ENCODE measurements around the gene GGCX.
"Not testable (repeated sequence)": the region's sequence is repeated elsewhere in the genome, so short reads cannot be mapped to it uniquely, and the experiment has no call there.

Gene GGCX

DNA sequence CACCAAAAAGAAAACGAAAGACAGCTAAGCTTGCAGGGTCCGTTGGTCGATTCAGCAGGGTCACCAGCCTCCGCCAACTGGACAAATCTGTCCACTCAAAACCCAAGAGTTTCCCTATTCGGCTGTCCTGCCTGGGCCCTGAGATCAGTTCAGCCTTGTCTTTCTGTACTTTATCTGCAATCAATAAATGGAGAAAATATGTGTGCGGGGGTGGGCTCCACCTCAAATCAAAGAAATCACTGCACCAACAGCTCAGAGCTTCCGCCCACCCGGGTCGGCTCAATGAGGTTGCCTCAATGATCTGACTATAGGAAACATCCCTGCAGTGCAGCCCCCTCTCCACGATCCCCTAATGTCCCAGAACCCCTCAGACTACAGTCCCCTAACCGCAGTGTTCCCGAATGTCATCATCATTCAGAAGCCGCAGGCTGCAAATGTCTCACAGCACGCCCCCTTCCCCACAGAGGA is 447 bp downstream of the GGCX start:
- no peak for DNase-seq

DNA sequence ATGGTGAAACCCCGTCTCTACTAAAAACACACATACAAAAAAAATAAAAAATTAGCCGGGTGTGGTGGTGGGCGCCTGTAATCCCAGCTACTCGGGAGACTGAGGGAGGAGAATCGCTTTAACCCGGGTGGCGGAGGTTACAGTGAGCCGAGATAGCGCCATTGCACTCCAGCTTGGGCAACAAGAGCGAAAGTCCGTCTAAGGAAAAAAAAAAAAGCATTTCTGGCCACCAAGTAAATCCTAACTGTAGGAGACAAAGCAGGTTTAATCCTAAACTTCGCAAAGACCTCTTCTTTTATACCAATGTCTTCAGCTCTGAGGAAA is 928 bp downstream of the GGCX start:
- DNase-seq = not testable (repeated sequence)

DNA sequence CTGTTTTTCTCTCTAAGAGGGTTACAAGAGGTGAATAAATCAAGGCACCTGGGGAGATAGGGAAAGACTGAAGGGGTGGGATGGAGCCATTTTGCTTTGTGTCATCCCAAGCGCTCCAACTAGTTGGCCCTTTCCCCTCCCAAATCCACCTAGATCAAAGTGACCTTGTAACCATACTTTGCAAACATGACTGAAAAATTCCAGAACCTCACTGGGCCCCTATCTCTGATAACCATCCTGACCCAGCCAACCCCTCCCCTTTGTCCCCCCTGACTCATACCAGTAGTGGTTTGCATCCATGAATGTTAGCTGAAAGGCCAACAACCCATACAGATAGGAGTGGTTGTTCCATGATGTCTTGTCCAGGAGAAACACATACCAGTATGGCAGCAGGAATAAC is 3.1 kb downstream of the GGCX start:
- no peak for DNase-seq

DNA sequence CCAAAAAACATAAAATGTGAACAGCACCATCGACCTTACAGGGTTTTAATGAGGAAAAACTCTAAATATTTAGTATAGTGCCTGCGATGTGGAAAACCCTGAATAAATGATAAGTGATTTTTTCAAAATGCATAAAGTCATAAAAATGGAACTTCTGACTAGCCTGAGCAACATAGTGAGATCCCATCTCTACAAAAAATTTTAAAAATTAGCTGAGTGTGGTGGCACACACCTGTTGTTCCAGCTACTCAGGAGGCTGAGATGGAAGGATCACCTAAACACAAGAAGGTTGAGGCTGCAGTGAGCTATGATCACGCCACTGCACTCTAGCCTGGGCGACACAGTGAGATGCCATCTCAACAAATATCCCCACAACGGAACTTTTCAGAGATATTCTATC is 4.2 kb downstream of the GGCX start:
- DNase-seq = no peak

DNA sequence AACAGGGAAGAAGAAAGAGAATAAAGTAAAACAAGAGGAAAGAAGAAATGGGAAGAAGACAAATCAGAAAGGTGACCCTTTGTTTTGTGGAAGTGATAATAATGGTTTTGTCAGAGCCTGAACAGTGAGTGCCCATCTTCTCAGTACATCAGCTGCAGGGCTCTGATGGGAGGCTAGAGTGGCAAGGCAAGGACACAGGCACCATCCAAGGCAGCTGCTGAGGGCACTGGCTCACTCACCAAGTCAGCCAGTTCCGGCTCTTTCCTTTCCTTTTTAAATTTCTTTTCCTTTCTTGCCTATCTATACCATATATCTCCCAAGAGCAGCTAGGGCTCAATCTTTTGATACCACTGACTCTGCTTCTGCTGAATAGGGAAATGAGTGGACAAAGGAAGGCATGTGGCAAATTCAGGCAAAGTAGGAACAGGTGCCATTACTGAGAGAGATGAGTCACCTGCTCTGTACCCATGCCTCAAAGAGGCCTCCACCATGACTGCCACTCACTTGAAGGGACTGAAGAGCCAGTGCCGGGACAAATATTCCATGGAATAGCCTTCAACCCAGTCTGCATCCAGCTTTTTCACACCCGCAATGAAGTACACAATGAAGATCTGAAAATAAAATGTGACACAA is 6.2 kb downstream of the GGCX start:
- DNase-seq = no peak

DNA sequence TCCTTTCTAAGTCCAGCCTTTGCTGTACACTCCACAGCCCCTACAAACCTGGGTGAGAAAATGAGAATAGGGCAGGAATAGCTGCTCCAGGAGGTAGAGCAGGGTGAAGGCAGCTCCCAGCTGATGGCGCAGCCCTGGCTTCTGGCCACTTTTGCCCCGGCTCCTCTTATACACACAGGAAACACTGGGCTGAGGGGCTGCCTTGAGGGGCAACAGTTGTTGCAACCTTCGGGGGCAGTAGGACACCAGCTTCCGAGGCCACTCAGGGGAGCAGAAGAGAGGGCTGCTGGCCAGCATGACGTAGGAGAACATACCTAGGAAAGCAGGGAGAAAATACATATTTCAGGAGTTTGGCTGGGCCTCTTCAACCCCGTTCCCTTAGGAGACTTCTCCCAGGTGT is 8.1 kb downstream of the GGCX start:
- no peak for DNase-seq

DNA sequence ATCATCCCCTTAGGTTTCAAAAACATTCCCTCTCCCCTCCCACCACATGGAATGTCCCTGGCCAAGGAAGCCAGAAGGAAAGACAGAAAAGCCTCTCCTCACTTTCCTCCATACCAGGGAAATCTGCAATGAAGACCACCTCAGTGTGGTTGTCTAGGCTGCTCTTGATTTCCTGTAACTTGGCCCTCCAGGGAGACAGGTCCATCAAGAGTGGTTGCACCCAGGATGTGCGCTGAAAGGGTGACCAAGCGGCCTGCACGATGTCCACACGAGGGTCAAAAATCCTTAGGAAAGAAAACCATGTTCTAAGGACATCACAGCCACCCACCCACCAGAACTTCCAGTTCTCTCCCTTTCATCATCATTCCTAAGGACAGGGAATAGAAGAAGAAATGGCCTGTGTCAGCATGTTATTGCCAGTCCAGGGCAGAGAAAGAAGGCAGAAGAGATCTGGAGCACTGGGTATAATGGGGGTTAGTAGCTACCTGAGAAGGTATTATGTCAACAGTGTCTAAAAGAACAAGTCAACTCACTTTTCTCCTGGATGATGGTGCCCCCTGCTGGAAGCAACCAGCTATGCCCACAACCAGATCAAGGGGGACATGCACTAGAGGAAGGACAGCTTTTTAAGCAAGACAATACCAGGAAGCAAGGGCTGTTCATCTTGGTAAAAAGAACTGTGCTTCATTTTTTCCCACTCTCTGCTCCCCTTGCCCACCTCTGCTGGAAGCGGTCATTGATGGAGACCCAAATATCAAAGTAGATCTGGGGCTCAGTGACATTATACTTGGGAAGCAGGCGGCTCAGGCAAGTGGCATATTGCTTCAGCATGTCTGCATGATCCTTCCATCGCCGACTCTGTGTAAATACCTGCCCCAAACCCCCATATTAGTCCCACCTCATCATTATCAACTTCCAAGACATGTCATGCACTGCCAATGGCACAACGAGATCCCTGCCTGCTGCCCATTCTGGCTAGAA is 9.3 kb downstream of the GGCX start:
- DNase-seq = peak; percentile 52 to 71

DNA sequence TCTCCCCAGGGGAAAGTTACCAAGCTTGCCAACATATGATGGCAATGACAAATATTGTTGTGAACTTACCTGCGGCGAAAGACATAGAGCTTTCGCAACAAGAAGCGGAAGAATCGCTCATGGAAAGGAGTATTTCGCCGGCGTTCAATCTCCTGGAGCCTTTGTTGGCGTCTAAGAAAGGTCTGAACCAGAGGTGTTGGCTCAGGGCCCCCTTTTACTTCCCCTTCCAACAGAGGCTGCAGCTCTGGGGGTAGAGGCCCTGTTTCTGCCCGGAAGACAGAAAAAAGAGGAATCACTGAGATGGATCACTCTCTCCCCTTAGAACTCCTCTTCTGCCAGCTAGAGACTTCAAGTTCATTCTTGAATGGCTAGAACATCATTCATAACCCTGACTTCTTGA is 10.8 kb downstream of the GGCX start:
- no peak for DNase-seq

DNA sequence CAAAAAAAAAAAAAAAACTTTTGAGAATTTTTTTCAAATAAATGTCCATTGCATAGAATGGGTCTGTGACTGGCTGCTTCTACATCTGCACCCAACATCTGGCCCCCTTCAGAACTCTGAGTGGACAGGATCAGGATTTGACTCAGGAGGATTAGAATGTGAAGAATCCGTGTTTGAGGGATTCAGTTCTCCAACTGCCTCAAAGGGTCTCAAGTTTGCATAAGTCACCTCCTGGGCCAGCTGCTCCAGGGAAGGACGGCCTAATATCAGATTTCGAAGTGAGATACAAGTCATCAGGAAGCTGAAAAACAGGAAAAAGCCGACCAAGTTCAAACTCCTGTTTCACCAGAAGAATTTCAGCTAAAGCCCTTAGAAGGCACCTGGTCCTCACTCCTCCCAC is 11.5 kb downstream of the GGCX start:
- DNase-seq = no peak

DNA sequence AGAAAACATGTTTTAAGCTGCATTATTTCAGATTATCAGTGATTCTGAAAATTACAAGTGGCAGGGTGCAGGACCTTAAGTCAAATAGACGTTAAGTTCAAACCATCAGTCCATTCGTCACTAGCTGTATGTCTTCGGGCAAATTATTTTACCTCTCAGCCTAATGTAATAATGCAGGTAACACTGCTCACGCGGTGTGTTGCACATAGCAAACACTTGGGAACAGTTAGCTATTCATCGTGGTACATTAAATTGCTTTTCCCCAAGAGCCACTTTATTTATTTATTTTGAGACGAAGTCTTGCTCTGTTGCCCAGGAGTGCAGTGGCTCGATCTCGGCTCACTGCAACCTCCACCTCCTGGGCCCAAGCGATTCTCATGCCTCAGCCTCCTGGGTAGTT is 12.2 kb downstream of the GGCX start:
- no peak for DNase-seq

DNA sequence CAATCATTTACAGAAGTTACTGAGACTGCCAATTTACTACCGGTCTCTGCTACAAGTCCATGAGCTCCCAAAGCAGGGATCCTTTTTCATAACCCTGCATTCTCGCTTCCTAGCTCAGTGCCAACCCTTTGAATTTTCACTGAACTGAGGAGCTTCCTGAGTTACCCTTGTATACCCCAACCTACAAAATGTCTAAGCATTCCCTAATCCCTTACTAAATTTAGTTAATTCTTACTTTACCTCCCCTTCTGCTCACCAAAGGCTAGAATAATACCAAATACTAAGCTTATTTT is 12.7 kb downstream of the GGCX start:
- DNase-seq = no peak

DNA sequence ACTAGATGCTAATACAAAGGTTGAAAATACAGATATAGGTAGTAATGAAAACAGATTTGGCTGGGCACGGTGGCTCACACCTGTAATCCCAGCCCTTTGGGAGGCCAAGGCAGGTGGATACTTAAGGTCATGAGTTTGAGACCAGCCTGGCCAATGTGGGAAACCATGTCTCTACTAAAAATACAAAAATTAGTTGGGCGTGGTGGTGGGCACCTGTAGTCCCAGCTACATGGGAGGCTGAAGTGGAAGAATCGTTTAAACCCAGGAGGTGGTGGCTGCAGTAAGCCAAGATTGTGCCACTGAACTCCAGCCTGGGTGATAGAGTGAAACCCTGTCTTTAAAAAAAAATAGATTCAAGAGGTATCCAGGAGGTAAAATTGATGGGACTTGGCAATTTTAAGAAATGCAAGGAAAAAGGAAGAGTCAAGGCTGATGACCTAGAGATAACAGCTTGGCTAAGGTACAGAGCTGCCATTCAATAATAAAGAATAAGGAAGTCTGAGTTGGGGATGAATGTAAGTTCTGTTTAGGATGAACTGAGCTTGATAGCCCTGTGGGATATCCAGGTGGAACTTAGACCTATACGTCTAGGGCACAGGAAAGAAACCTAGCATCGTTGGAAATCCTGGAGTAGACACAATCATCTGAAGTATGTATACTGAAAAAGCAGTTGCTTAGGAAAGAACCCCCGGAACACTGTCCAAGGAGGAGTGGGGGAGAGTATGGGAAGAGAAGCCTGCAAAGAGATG is 13.3 kb downstream of the GGCX start:
- no peak for DNase-seq

DNA sequence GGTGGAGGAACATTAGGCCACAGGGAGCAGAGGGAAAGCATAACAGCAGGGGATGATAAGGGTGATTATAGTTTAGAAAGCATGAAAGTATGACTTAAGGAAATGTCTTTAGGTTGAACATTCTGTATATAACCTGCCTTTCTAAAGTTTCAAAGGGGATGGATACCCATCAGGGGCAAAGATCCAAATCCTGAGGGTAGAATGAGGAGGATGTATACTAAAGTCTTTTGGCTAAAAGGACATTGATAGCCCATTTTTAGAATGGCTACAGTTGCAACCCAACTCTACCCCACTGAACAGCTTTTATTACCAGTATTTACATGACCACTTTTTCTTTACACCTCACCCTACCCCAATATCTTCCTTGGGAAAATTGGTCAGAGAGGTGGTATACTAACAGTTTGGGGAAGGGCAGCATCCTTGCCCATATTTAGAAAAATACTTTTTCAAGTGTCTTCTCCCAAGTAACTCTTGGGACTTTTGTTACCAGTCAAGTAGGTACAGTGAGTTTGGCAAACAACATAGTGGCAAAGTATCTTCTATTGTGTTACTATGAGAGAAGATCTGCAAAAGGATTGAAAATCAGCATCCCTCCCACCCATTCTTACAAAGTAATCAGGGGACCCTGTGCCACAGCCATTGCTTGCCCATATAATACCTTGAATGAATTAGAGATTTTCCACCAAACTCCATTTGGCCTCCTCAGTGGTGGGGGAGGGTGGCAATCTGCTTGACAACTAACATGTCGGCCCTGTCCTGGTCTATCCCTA is 14.0 kb downstream of the GGCX start:
- no peak for DNase-seq

DNA sequence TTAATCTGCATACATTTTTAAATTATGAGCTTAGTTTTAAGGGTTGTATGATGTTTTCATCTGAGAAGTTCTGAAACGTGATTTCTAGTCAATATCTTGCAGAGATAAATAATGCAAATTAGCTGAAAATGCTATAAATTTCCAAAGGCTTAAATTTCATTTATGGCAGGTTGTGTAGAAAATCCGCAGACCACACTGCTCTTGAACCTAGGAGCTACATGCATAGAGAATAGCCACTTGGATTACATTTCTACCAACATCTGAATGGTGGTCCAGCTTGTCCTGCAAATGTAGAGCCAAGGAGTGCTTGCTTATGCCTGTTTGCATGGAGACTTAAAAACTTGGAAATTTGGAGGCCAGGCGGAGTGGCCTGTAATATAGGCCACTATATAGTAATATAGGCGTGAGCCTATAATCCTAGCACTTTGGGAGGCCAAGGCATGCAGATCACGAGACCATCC is 15.5 kb downstream of the GGCX start:
- no peak for DNase-seq

DNA sequence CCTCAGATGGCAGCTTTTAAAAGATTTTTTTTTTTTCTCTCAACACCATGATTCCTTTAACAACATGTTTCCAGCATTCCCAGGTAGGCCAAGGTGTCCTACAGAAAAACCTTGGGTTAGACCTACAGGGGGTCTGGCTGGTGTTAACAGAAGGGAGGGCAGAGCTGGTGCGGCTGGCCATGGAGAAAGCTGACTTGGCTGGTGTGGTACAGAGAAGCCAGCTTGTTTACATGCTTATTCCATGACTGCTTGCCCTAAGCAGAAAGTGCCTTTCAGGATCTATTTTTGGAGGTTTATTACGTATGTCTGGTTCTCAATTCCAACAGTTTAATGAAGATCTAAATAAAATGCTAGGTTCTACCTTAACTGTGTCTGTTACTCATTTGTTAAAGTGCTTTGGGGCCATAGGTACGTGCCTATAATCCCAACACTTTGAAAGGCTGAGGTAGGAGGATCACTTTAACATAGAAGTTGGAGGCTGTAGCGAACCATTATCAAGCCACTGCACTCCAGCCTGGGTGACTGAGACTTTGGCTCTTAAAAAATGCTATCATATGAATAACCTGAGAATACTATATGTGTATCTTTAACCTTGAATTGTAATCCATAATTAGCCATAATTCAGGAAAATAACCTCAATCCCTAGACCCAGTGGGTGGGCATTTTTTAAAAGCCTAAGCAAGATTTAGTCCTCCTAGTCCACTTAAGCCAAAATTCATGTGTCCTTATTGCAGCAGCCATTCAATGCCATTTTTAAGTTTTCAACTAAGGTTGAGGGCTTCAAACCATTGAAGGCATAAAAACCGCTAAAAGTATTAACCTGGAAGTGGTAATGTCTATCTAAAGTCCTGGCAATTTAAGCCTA is 16.1 kb downstream of the GGCX start:
- DNase-seq = not testable (repeated sequence)

DNA sequence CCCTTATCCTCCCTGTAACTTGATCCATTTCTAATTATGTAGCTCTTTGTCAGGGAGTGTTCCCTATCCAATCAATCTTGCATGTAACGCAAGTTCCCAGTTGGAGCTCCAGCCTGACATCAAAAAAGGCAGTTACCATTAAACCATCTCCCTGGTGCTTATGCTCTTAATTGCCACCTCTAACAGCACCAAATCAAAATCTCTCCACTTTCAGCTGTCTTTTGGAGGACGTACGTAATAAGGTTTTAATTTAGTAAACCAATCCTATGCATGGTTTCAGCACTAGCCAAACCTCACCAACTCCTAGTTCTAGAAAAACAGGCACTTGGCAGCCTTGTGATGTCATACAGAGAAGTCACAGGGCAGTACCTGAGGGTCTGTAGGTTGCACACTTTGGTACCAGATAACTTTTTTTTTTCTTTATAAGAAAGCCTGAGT is 17.0 kb downstream of the GGCX start:
- not testable (repeated sequence) for DNase-seq

DNA sequence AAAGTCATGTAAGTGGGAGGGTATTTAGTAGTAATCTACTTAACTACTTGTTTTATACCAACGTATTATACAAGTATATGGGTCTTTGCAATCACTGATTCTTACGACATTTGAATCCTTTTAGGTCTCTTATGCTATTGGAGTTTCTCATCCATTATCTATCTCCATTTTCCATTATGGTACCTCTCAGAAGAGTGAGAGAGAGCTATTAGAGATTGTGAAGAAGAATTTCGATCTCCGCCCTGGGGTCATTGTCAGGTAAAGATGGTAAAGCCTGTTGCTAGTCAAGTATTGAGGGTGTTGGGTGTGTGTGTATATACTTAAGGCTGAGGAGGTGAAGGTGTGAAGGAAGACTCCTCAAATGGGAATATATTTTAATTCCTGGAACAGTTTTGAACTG is 18.5 kb downstream of the GGCX start:
- no peak for DNase-seq

DNA sequence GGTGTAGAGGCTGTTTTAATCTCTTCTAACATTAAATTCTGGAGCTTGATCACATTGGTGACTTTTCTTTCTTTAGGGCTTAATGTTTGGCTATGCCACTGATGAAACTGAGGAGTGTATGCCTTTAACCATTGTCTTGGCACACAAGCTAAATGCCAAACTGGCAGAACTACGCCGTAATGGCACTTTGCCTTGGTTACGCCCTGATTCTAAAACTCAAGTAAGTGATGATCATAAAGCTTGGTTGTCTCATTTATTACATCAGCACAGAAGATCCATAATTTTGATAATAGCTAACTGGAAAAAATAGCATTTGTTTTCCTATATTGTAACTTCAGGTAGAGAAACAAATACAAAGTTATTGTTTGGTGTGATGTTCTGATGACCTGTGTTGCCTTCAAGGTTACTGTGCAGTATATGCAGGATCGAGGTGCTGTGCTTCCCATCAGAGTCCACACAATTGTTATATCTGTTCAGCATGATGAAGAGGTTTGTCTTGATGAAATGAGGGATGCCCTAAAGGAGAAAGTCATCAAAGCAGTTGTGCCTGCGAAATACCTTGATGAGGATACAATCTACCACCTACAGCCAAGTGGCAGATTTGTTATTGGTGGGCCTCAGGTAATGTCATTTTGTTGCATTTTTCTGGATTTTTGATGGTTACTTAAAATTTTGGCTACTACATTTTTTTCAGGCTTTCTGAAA is 19.4 kb downstream of the GGCX start:
- DNase-seq = no peak

DNA sequence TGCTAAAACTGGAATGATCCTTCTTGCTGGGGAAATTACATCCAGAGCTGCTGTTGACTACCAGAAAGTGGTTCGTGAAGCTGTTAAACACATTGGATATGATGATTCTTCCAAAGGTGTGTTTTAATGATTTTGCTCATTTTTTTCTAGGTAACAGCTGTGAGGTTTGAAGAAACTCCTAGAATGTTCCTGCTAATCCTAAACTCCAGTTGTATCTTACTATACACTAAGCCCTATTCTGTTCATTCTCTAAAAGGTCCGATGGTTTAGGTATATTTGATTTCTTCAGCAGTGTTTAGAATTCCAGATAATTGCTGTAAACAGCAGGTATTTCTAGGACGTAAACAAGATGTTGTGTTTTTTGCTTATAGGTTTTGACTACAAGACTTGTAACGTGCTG is 20.0 kb downstream of the GGCX start:
- no peak for DNase-seq

DNA sequence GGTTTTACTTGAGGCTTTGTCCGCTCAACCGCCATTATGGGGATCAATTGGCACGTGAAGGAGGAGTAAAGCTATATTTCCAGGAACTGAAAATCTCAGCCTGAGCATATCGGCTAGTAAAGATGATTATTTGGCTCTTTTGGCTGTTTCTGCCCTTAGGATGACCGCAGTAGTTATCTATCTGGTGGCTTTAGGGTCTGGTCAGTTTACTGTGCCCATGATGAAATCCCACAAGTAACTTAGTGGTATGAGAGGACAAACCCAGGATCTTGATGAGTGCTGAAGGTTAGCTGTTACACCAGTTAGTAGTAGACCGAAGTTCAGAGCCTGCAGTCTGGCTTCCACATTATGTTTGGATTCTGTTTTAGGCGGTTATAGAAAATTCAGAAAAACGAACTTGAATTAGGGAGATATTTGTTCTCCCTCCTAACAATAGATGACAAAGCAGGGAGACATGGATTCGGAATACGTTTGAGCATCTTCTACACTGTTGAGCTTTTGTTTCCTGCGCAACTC is 21.1 kb downstream of the GGCX start:
- DNase-seq = no peak
